Measurements from ENCODE around the gene RRM2.
"Not testable (repeated sequence)": the region's sequence is repeated elsewhere in the genome, so short reads cannot be mapped to it uniquely, and the experiment has no call there.

Gene RRM2

GRCh38 chr2:10141736-10142639 is 19.4 kb downstream of the RRM2 start:
- Histone ChIP-seq H3K27ac (ENCODE audit: low read length) (no peak overlapping the region), H3K4me3 (ENCODE audit: low read length) (no peak overlapping the region), H3K27me3 (ENCODE audit: control insufficient read depth, insufficient read depth, low read length) (no peaks in the 10 kb centered on the region), H3K9me3 (ENCODE audit: control insufficient read depth, insufficient read depth, low read length) (no peaks in the 10 kb centered on the region), H3K4me1 (ENCODE audit: control insufficient read depth, insufficient read depth, low read length) (0 out of 2 replicates have a peak, but pooled peaks cover 2% of the 10 kb centered on the region), H3K36me3 (ENCODE audit: control insufficient read depth, insufficient read depth, low read length) (peaks cover 12% of the 10 kb centered on the region; the same call in 1 of the 2 replicates)
- no CpG with 5 or more reads among the region's 32 CpGs for WGBS (ENCODE audit: insufficient coverage, insufficient read length)
- DNase-seq (ENCODE audit: low read depth, low spot score), result no peak

DNA sequence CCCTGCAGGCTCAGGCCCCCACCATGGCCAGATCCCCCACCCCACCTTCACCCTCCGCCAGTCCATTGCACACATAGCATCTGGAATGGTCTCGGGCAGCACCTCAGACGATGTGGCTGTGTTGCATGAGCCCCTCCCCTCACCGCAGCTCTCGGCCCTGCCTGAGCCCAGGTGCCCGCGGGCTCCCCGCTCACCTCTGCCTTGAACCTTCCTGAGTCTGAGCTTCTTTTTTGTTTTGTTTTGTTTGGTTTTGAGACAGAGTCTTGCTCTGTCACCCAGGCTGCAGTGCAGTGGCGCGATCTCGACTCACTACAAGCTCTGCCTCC is 20.1 kb downstream of the RRM2 start:
- Histone ChIP-seq H3K36me3 (ENCODE audit: control insufficient read depth, insufficient read depth, low read length) (peaks cover 12% of the 10 kb centered on the region; the same call in 1 of the 2 replicates), H3K27me3 (ENCODE audit: control insufficient read depth, insufficient read depth, low read length) (no peaks in the 10 kb centered on the region), H3K4me1 (ENCODE audit: control insufficient read depth, insufficient read depth, low read length) (no peaks in the 10 kb centered on the region), H3K9me3 (ENCODE audit: control insufficient read depth, insufficient read depth, low read length) (no peaks in the 10 kb centered on the region), H3K4me3 (ENCODE audit: low read length) (no peak overlapping the region), H3K27ac (ENCODE audit: low read length) (no peak overlapping the region)
- WGBS (ENCODE audit: insufficient coverage, insufficient read length), result no CpG with 5 or more reads among the region's 11 CpGs
- no peak for DNase-seq (ENCODE audit: low read depth, low spot score)

DNA sequence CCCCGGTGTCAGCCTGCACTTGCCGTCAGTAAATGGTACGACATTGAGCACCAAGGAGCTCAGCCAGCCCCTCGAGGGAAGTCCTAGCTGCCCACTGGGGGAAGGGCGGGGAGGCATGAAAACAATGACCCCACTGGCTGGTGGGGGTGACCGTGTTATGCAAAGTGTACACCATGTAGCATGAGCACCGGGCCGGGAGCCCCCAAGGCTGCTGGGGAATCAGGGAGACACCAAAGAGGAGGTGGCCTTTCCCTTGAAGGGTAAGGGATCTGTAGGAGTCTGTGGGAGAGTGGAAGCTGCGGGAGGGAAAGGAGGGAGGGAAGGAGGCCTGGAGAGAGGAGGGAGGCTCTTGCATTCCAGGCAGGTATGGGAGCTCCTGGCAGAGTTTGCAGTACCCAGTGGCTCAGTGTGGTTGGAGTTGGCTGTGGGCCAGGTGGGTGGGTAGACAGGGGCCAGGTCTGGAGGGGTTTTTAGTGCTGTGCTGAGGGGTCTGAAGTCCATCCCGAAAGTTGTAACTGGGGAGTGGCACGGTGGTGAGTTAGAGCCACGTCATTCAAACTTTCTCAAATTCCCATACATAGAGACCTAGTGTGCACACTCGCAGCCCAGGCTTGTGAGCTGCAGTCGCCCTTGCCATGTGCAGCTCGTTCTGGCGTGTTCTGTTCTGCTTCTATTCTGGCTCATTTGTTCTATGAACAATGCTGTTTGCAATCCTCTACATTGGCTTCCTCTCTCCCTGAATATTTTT is 22.4 kb downstream of the RRM2 start:
- DNase-seq (ENCODE audit: low read depth, low spot score), result no peak
- no peaks in the 10 kb centered on the region for H3K9me3 ChIP-seq (ENCODE audit: control insufficient read depth, insufficient read depth, low read length)
- H3K27ac ChIP-seq (ENCODE audit: low read length), result no peak overlapping the region
- H3K4me1 ChIP-seq (ENCODE audit: control insufficient read depth, insufficient read depth, low read length), result no peaks in the 10 kb centered on the region
- H3K27me3 ChIP-seq (ENCODE audit: control insufficient read depth, insufficient read depth, low read length), result no peaks in the 10 kb centered on the region
- WGBS (ENCODE audit: insufficient coverage, insufficient read length), result no CpG with 5 or more reads among the region's 16 CpGs
- peaks cover 12% of the 10 kb centered on the region; the same call in 1 of the 2 replicates for H3K36me3 ChIP-seq (ENCODE audit: control insufficient read depth, insufficient read depth, low read length)
- H3K4me3 ChIP-seq (ENCODE audit: low read length), result no peak overlapping the region

- Histone ChIP-seq H3K4me1 (ENCODE audit: control insufficient read depth, insufficient read depth, low read length) (no peaks in the 10 kb centered on the region), H3K27ac (ENCODE audit: low read length) (no peak overlapping the region), H3K9me3 (ENCODE audit: control insufficient read depth, insufficient read depth, low read length) (no peaks in the 10 kb centered on the region), H3K4me3 (ENCODE audit: low read length) (no peak overlapping the region), H3K27me3 (ENCODE audit: control insufficient read depth, insufficient read depth, low read length) (no peaks in the 10 kb centered on the region), H3K36me3 (ENCODE audit: control insufficient read depth, insufficient read depth, low read length) (peaks cover 12% of the 10 kb centered on the region; the same call in 1 of the 2 replicates)
- WGBS (ENCODE audit: insufficient coverage, insufficient read length), result no CpG with 5 or more reads among the region's 13 CpGs
- no peak for DNase-seq (ENCODE audit: low read depth, low spot score)
Measured at GRCh38 chr2:10145519-10146357, 23.2 kb downstream of the RRM2 start.

DNA sequence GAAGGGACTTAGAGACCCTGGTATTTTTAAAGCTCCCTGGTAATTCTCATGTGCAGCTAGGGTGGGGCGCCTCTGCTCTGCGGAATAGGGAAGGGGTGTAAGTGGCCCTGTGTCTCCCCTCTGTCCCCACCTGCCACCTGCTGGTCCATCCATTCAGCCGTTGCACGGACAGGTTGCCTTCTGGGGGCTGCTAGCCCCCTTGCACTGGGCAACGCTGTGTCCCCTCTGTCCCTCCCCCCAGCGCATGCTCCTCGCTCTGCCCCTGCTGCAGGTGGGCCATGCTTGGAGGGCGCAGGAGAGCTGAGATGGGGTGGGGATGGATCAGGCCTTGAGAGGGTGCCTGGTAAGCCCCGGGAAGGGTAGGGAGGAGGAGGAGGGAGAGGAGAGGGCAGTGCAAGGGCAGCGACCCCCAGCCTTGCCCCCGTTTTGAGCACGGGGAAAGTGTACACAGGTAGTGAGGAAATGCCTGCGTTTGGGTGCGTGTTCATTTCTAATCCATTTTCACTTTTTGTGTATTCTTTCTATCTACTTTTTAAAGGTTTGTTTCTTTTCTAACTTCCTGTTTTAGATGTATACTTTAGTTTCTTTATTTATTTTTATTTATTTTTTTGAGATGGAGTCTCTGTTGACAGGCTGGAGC is 23.9 kb downstream of the RRM2 start:
- peaks cover 12% of the 10 kb centered on the region; the same call in 1 of the 2 replicates for H3K36me3 ChIP-seq (ENCODE audit: control insufficient read depth, insufficient read depth, low read length)
- no CpG with 5 or more reads among the region's 14 CpGs for WGBS (ENCODE audit: insufficient coverage, insufficient read length)

DNA sequence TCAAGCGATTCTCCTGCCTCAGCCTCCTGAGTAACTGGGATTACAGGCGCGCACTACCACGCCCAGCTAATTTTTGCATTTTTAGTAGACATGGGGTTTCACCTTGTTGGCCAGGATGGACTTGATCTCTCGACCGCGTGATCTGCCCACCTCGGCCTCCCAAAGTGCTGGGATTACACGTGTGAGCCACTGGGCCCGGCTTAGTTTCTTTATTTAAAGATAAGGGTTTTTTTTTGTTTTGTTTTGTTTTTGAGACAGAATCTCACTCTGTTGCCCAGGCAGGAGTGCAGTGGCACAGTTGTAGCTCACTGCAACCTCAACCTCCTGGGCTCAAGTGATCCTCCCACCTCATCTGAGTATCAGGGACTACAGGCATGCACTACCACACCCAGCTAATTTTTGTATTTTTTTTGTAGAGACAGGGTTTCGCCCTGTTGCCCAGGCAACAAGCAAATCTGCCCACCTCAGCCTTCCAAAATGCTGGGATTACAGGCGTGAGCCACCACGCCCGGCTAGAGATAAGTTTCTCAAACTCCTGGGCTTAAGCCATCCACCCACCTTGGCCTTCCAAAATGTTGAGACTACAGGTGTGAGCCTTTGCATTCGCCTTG is 24.6 kb downstream of the RRM2 start:
- no CpG with 5 or more reads among the region's 15 CpGs for WGBS (ENCODE audit: insufficient coverage, insufficient read length)
- H3K9me3 ChIP-seq (ENCODE audit: control insufficient read depth, insufficient read depth, low read length); H3K27ac ChIP-seq (ENCODE audit: low read length); H3K27me3 ChIP-seq (ENCODE audit: control insufficient read depth, insufficient read depth, low read length); DNase-seq (ENCODE audit: low read depth, low spot score); H3K4me3 ChIP-seq (ENCODE audit: low read length); H3K4me1 ChIP-seq (ENCODE audit: control insufficient read depth, insufficient read depth, low read length): not testable (repeated sequence)
- H3K36me3 ChIP-seq (ENCODE audit: control insufficient read depth, insufficient read depth, low read length), result peaks cover 12% of the 10 kb centered on the region; the same call in 1 of the 2 replicates

More for the DNA sequence above, 23.9 kb downstream of the RRM2 start:
- DNase-seq (ENCODE audit: low read depth, low spot score), result no peak
- no peaks in the 10 kb centered on the region for H3K27me3 ChIP-seq (ENCODE audit: control insufficient read depth, insufficient read depth, low read length)
- H3K4me1 ChIP-seq (ENCODE audit: control insufficient read depth, insufficient read depth, low read length), result no peaks in the 10 kb centered on the region
- no peak overlapping the region for H3K4me3 ChIP-seq (ENCODE audit: low read length)
- no peaks in the 10 kb centered on the region for H3K9me3 ChIP-seq (ENCODE audit: control insufficient read depth, insufficient read depth, low read length)
- H3K27ac ChIP-seq (ENCODE audit: low read length), result no peak overlapping the region

DNA sequence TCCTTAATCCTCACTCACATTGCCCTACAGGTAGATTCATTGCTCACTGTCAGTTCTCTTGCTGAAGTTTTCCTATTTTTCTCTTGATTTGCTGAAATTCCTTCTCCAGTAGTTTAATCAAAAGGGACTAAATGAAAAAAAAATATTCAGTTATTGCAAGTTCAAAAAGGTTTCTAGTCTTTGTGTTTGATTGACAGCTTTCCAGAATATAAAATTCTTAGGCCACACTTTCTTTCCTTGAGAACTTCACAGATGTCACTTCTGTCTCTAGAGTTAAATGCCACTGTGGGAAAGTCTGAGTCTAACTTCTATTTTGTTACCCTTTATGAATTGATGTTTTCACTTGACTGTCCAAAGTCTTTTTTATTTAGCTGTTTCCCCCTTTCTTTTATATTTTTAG is 25.7 kb downstream of the RRM2 start:
- H3K27me3 ChIP-seq (ENCODE audit: control insufficient read depth, insufficient read depth, low read length), result no peaks in the 10 kb centered on the region
- H3K36me3 ChIP-seq (ENCODE audit: control insufficient read depth, insufficient read depth, low read length), result peaks cover 10% of the 10 kb centered on the region; the same call in 1 of the 2 replicates
- no peak overlapping the region for H3K27ac ChIP-seq (ENCODE audit: low read length)
- H3K4me1 ChIP-seq (ENCODE audit: control insufficient read depth, insufficient read depth, low read length), result no peaks in the 10 kb centered on the region
- H3K4me3 ChIP-seq (ENCODE audit: low read length), result no peak overlapping the region
- DNase-seq (ENCODE audit: low read depth, low spot score), result no peak
- H3K9me3 ChIP-seq (ENCODE audit: control insufficient read depth, insufficient read depth, low read length), result no peaks in the 10 kb centered on the region

DNA sequence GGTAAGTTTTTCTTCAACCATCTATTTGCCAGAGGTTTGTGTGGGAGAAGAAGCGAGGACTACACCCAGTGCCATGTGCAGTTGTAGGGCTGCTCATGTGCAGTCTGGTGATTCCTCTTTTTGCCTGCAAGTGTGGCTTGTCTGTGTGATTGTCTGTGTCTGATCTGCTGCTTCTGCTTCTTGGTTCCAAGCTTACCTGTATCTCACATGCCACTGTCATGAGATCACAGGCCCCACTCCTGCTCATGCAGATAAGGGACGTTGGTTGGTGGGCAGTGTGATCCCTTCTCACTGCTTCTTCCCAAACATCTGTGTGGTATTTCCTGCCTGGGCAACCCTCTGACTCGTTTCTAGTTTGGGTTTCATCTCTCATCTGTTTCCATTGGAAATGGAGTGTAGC is 27.1 kb downstream of the RRM2 start:
- Histone ChIP-seq H3K36me3 (ENCODE audit: control insufficient read depth, insufficient read depth, low read length) (peaks cover 10% of the 10 kb centered on the region; the same call in 1 of the 2 replicates), H3K9me3 (ENCODE audit: control insufficient read depth, insufficient read depth, low read length) (no peaks in the 10 kb centered on the region), H3K27me3 (ENCODE audit: control insufficient read depth, insufficient read depth, low read length) (no peaks in the 10 kb centered on the region), H3K4me1 (ENCODE audit: control insufficient read depth, insufficient read depth, low read length) (no peaks in the 10 kb centered on the region), H3K4me3 (ENCODE audit: low read length) (no peak overlapping the region), H3K27ac (ENCODE audit: low read length) (no peak overlapping the region)
- WGBS (ENCODE audit: insufficient coverage, insufficient read length), result no CpG with 5 or more reads among the region's 3 CpGs
- no peak for DNase-seq (ENCODE audit: low read depth, low spot score)

- Histone ChIP-seq H3K36me3 (ENCODE audit: control insufficient read depth, insufficient read depth, low read length) (peaks cover 6% of the 10 kb centered on the region; the same call in 1 of the 2 replicates), H3K9me3 (ENCODE audit: control insufficient read depth, insufficient read depth, low read length) (no peaks in the 10 kb centered on the region), H3K4me1 (ENCODE audit: control insufficient read depth, insufficient read depth, low read length) (no peaks in the 10 kb centered on the region), H3K27ac (ENCODE audit: low read length) (no peak overlapping the region), H3K27me3 (ENCODE audit: control insufficient read depth, insufficient read depth, low read length) (no peaks in the 10 kb centered on the region), H3K4me3 (ENCODE audit: low read length) (no peak overlapping the region)
- no peak for DNase-seq (ENCODE audit: low read depth, low spot score)
- no CpG with 5 or more reads among the region's 5 CpGs for WGBS (ENCODE audit: insufficient coverage, insufficient read length)
Measured at GRCh38 chr2:10150436-10150835, 27.9 kb downstream of the RRM2 start.

Measured in iPS DF 6.9 (cell line).